Large intestine (tissue), 3 donors: ENCODE measurements around the gene SLC17A9. TPM values are rescaled to one million over a fixed set of nuclear protein-coding genes. Genes with fewer than 3 reads are reported as not detected.

Experiments
- DNase-seq, 2 donors: peaks; one replicate each; pipeline versions ENCODE4 v3.0.0 to v3.0.0-alpha.2; 2013
- H3K27ac ChIP-seq: one replicate; pipeline ENCODE4 v1.5.1; 2013; ENCODE audit warnings: low read length
- H3K27me3 ChIP-seq: 2 replicates; pipeline ENCODE4 v1.6.1; 2013; ENCODE audit warnings: low read length; ENCODE audit not compliant: control insufficient read depth, insufficient read depth
- H3K36me3 ChIP-seq: 2 replicates; pipeline ENCODE4 v1.6.1; 2013; ENCODE audit warnings: low read length; ENCODE audit not compliant: control insufficient read depth, insufficient read depth
- H3K4me1 ChIP-seq: one replicate; pipeline ENCODE4 v1.6.1; 2013; ENCODE audit warnings: low read length; ENCODE audit not compliant: control insufficient read depth, insufficient read depth
- H3K4me3 ChIP-seq: one replicate; pipeline ENCODE4 v1.5.1; 2013; ENCODE audit warnings: low read length
- H3K9me3 ChIP-seq: one replicate; pipeline ENCODE4 v1.6.1; 2013; ENCODE audit warnings: mild to moderate bottlenecking, low read depth, low read length, moderate library complexity; ENCODE audit not compliant: control insufficient read depth
- WGBS: methylation state at CpG from one replicate; pipeline ENCODE4 v1.1.5; 2013; ENCODE audit warnings: low lambda C conversion rate; ENCODE audit not compliant: insufficient coverage; 5-methylcytosine and 5-hydroxymethylcytosine counted together
- polyA plus RNA-seq: library from polyadenylated mRNA; unstranded; fragments of 120-200 nt; gene quantifications from one replicate; pipeline ENCODE4 v1.2.1, GENCODE V29; 2013

SLC17A9 gene
- polyA plus RNA-seq, 1 donor: 8.1 TPM

GRCh38 chr20:62999580-62999979 is 47.1 kb downstream of the SLC17A9 start:
- Histone ChIP-seq H3K36me3 (no peaks in the 10 kb centered on the region), H3K9me3 (no peaks in the 10 kb centered on the region), H3K4me3 (no peak overlapping the region), H3K4me1 (no peaks in the 10 kb centered on the region), H3K27me3 (peaks cover 89% of the 10 kb centered on the region), H3K27ac (no peak overlapping the region)
- DNase-seq: no peak
- no CpG with 5 or more reads among the region's 16 CpGs for WGBS

GRCh38 chr20:63000036-63000435 is 47.5 kb downstream of the SLC17A9 start:
- Histone ChIP-seq H3K9me3 (peaks cover 4% of the 10 kb centered on the region), H3K4me3 (no peak overlapping the region), H3K27me3 (peaks cover 91% of the 10 kb centered on the region), H3K4me1 (no peaks in the 10 kb centered on the region), H3K36me3 (no peaks in the 10 kb centered on the region), H3K27ac (no peak overlapping the region)
- DNase-seq: no peak
- no CpG with 5 or more reads among the region's 14 CpGs for WGBS

- WGBS: 20% methylated on average over 1 of the region's 11 CpGs
- H3K36me3 ChIP-seq: no peaks in the 10 kb centered on the region
- no peak overlapping the region for H3K27ac ChIP-seq
- no peak overlapping the region for H3K4me3 ChIP-seq
- peaks cover 12% of the 10 kb centered on the region for H3K9me3 ChIP-seq
- no peak for DNase-seq
- H3K4me1 ChIP-seq: no peaks in the 10 kb centered on the region
- peaks cover 92% of the 10 kb centered on the region for H3K27me3 ChIP-seq
Measured at GRCh38 chr20:63000958-63001357, 48.4 kb downstream of the SLC17A9 start.

GRCh38 chr20:63002511-63002910 is 50.0 kb downstream of the SLC17A9 start:
- Histone ChIP-seq H3K4me3 (no peak overlapping the region), H3K4me1 (no peaks in the 10 kb centered on the region), H3K27me3 (peaks cover 92% of the 10 kb centered on the region), H3K36me3 (no peaks in the 10 kb centered on the region), H3K27ac (no peak overlapping the region), H3K9me3 (peaks cover 15% of the 10 kb centered on the region)
- DNase-seq: no peak
- WGBS: no CpG with 5 or more reads among the region's 11 CpGs

- peaks cover 92% of the 10 kb centered on the region for H3K27me3 ChIP-seq
- no peak for DNase-seq
Measured at GRCh38 chr20:63003546-63003945, 51.0 kb downstream of the SLC17A9 start.

GRCh38 chr20:63004607-63005364 is 52.3 kb downstream of the SLC17A9 start:
- WGBS: 40% methylated on average over 1 of the region's 53 CpGs
- peaks cover 9% of the 10 kb centered on the region for H3K4me1 ChIP-seq
- H3K27me3 ChIP-seq: peaks cover 92% of the 10 kb centered on the region
- H3K27ac ChIP-seq: no peak overlapping the region
- no peaks in the 10 kb centered on the region for H3K36me3 ChIP-seq
- H3K4me3 ChIP-seq: no peak overlapping the region
- no peak for DNase-seq
- H3K9me3 ChIP-seq: peaks cover 27% of the 10 kb centered on the region

More at GRCh38 chr20:63003546-63003945, 51.0 kb downstream of the SLC17A9 start:
- H3K4me3 ChIP-seq: no peak overlapping the region
- no peaks in the 10 kb centered on the region for H3K36me3 ChIP-seq
- H3K9me3 ChIP-seq: peaks cover 23% of the 10 kb centered on the region
- no peak overlapping the region for H3K27ac ChIP-seq
- no peaks in the 10 kb centered on the region for H3K4me1 ChIP-seq
- WGBS: no CpG with 5 or more reads among the region's 13 CpGs

- no peak for DNase-seq
- no peaks in the 10 kb centered on the region for H3K36me3 ChIP-seq
- H3K27ac ChIP-seq: no peak overlapping the region
- H3K27me3 ChIP-seq: peaks cover 92% of the 10 kb centered on the region
- peaks cover 27% of the 10 kb centered on the region for H3K9me3 ChIP-seq
- no peak overlapping the region for H3K4me3 ChIP-seq
- WGBS: no CpG with 5 or more reads among the region's 43 CpGs
- H3K4me1 ChIP-seq: peaks cover 12% of the 10 kb centered on the region
Measured at GRCh38 chr20:63005365-63005861, 52.9 kb downstream of the SLC17A9 start.

- WGBS: no CpG with 5 or more reads among the region's 90 CpGs
- no peak overlapping the region for H3K27ac ChIP-seq
- peaks cover 12% of the 10 kb centered on the region for H3K4me1 ChIP-seq
- H3K27me3 ChIP-seq: peaks cover 91% of the 10 kb centered on the region
- H3K9me3 ChIP-seq: peaks cover 27% of the 10 kb centered on the region
- no peak overlapping the region for H3K4me3 ChIP-seq
- DNase-seq: peak in 1 of 2 donors; percentile 27
- H3K36me3 ChIP-seq: no peaks in the 10 kb centered on the region
Measured at GRCh38 chr20:63005862-63006539, 53.5 kb downstream of the SLC17A9 start.

- Histone ChIP-seq H3K4me3 (no peak within 1 kb of the TSS), H3K9me3 (peaks cover 27% of the 10 kb centered on the region), H3K4me1 (peaks cover 12% of the 10 kb centered on the region), H3K27me3 (peaks cover 94% of the 10 kb centered on the region), H3K36me3 (no peaks in the 10 kb centered on the region), H3K27ac (no peak within 1 kb of the TSS)
- peak in 1 of 2 donors; percentile 6 for DNase-seq
- WGBS: no CpG with 5 or more reads among the region's 110 CpGs
Measured at GRCh38 chr20:63006540-63007359, 54.2 kb downstream of the SLC17A9 start, which contains the start of gene BHLHE23. BHLHE23 (minus strand) TSS chr20:63006964; CDS start chr20:63006774, 190 bp downstream.

- Histone ChIP-seq H3K4me1 (peaks cover 12% of the 10 kb centered on the region), H3K36me3 (no peaks in the 10 kb centered on the region), H3K4me3 (no peak overlapping the region), H3K27ac (no peak overlapping the region), H3K27me3 (peaks cover 93% of the 10 kb centered on the region), H3K9me3 (peaks cover 27% of the 10 kb centered on the region)
- DNase-seq: no peak
- no CpG with 5 or more reads among the region's 24 CpGs for WGBS
Measured at GRCh38 chr20:63007360-63007645, 54.8 kb downstream of the SLC17A9 start.
